ENCODE results near the gene MBOAT1. TPM values are rescaled to one million over a fixed set of nuclear protein-coding genes. Genes with fewer than 3 reads are reported as not detected.
"Not testable (repeated sequence)": the region's sequence is repeated elsewhere in the genome, so short reads cannot be mapped to it uniquely, and the experiment has no call there.

The MBOAT1 gene
- total RNA-seq, 1 donor from 2014 or later = 0.72 TPM

DNA sequence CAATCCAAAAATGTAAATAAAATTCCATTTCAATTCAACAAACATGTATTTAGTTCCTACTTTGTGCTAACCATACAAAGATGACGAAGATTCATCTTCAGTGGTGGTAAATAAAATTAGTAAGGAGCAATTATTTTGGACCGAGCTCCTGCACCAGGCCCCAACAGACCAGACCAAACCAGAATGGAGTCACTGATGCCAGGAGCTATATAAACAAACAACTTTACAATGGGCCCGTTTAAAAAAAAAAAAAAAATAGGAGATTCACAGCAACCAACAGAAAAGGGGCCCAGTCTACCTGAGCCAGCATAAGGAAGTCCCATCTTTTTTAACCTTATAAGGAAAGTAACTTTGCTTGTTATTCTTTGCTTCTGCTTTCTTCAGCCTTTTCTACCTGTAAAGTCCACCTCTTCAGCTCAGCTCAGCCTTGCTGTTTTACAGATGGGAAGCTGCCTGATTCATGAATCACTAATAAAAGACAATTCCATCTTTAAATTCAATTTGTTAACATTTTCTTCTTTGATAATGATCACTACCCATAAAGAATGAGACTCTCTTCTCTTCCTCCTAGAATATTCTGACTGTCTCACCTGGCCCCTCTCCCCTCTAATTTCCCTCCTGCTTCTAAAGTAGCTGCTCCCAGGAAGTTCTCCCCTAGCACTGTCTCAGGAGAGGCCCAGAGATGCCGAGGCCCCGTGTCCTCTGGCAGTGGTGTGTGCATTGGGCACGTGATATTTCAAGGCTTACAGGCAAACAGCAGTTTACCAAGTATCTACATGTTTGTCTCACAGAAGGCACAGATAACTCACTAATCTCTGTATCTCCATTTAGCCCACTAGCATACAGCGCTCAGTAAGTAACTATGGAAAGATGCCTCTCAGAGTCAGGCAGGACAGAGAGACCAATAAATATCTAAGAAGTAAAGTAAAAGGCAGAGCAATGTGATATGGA, 8.4 kb downstream of the MBOAT1 start:
- DNase-seq (ENCODE audit: low spot score) = peak; percentile 11

DNA sequence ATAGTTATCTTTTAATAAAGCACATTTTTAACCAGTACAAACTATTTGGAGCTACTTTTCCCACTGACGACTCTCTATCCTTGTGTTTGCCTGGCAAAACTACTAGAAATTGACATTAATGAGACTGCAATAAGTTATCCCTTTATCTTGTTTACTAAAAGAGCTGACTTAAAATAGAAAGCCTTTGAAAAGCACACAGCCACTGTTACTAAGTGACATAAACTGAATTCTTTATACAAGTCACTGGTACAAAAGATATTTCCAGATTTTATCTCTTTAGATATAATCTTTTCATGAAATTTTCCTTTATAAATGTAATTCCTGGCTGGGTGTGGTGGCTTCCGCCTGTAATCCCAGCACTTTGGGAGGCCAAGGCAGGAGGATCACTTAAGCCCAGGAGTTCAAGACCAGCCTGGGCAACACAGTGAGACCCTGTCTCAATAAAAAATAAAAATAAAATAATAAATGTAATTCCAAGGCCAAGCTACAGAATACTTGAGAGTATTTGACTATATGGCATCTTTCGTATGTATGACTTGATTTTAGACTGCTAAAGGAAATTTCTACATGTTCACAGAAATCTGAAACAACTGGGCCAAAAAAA, 9.5 kb downstream of the MBOAT1 start:
- DNase-seq (ENCODE audit: low spot score) = no peak

DNA sequence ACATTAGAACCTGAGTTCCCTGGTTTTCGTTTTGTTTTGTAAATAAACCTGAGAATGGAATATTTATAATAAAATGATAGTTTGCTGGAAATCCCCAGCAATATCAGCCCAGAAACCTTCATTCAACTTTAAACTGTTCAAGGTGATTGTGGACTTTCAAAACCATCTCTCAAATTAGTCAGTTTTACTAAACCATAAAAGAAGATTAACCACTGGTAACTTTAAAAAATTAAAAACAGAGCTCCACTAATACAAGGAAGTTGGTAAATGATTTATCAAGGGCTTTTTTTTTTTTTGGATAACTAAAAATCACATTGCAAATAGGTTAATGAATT, 10.0 kb downstream of the MBOAT1 start:
- no peak for DNase-seq (ENCODE audit: low spot score)

DNA sequence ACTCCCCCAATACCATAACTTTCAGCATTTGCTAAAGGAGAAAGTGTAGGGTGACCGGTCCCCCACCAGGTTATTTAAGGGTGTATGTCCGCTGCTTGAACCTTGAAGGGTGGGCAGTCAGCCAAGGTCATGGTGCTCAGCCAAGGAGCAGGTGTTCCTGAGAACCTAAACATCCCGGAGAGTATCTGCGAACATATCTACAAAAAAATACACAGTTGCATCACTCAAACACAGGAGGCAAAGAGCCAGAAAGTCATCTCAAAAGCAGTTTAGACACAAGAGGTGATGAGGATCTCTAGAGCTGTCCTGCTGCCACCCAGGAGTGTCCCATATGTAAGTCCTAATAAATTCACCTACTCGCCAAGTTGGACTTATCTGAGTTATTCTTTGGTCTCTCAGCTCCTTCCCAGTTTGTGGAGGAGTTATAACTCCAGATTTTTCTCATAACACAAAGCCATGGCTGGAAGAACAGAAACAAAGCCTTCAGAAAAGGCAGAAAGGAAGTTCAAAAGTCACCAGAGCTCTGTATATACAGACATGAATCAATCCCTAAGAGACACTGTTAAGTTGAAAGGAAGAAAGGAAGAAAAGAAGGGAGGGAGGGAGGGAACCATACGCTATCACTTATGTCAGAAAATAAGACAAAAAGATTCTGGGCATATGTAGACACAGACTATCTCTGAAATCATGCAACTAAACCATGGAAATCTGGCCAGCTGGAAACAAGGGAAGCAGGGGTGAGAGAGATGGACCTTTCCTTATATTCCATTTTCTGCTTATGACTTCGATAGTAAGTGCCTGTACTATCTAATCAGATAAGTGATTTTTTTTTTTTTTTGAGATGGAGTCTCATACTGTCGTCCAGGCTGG, 11.3 kb downstream of the MBOAT1 start:
- DNase-seq (ENCODE audit: low spot score) = no peak

DNA sequence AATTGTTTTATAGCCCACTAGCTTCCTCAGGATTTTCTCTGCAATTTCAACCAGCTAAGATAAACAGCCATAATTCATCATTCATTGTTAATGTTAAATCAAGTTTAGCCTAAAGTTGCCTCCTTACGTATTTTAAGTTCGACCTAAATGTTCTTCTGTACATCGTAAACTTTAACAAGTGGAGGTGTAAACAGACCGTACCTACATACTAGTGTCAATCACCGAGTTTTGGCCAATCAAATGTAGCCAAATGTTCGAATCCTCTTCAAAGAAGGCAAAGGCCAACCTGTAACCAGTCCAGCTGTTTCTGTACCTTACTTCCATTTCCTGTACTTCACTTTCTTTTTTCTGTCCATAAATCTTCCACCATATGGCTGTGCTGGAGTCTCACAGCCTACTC, 13.5 kb downstream of the MBOAT1 start:
- DNase-seq (ENCODE audit: low spot score) = no peak

DNA sequence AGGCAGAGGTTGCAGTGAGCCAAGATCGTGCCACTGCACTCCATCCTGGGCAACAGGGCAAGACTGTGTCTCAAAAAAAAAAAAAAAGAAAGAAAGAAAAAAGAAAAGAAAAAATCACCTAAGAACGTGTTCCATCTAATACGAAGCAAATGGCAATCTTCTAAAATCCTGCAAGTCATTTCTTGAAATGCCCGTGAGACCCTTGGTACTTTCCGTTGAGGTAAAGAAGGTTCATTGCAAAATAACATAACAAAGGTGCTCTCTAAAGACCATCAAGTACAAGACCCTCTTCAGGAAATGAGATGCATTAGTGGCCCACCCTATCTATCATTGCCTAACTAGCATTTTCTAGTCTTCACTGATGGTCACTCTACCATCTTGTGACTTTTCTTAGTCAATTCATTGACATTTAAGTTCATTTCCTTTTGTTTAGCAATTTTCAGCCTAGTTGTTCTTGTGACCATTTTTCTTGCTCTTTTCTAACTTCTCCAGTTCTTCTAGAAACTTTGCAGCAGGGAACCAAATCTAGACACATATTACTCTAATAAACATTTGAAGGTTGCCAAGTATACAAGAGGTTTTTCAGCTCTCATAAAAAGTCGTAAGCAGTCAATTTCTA, 14.0 kb downstream of the MBOAT1 start:
- no peak for DNase-seq (ENCODE audit: low spot score)

DNA sequence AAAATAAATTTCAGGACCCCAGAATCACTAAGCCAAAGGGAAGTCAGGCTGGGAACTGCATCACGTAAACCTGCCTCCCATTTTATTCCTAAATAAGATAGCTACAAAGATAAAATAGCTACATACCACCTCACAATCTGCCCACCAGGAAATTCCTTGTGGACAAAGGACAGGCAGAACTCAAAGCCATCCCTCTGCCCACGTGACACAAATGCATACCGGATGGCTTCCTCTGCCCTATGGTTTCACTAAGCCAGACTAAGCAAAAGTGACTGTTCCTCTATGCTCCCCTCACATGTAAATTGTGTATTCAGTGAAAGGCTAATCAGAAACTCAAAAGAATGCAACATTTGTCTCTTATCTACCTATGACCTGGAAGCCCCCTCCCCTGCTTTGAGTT, 15.0 kb downstream of the MBOAT1 start:
- DNase-seq (ENCODE audit: low spot score) = no peak

DNA sequence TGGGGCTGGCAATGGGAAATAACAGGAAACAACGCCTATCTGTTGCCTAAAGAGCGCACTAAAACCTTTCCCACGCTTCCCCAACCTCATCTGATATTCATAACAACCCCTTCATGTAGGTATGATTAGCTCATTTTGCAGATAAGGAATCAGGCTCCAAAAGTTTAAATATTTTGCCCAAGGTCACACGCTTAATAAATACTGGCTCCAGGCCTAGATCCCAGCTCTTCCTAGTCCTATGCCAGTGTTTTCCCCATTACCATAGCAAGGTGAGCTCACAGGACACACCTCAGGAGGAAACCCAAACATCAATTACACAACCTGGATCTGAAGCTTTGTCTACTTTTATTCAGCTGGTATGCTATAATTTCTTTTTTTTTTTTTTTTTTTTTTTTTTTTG, 19.6 kb downstream of the MBOAT1 start:
- no peak for DNase-seq (ENCODE audit: low spot score)

DNA sequence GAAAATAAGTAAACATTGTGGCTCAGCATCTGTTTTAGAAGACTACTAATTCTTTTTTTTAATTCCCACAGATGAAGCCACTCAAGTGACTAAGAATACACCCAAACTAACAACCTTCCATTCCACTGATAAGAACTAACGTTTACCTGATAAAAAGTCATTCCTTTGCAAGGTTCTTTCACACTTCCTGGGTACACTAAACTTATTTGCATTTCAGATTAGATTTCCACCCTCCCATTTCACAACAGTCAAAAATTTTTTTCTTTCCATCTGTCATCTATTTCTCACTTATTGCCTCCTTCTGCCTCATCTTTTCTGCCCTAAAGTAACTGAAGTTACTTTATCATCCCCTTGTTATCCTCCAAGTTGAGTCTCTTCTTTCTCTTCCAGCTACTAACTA, 20.3 kb downstream of the MBOAT1 start:
- DNase-seq (ENCODE audit: low spot score) = no peak

DNA sequence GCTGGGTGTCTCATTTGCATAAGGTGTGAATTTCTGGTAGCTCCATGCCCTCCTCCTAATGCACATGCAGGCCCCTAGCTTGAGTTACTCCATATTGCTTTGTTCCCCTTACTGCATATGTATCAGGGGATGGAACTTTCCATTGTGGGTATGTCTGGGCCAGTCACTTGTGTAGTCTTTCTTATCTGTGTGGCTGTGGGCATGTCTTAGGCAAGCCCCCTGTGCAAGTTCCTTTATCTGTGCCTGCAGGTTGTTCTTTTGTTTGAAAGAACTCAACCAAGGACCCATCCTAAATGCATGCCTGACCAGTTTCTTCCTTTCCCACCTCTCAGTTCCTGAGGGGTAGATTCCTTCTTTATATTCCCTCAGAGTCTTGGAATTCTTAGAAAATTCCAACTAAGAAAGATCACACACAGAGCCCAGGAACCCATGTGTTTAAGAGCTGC, 23.6 kb downstream of the MBOAT1 start:
- DNase-seq (ENCODE audit: low spot score) = no peak

DNA sequence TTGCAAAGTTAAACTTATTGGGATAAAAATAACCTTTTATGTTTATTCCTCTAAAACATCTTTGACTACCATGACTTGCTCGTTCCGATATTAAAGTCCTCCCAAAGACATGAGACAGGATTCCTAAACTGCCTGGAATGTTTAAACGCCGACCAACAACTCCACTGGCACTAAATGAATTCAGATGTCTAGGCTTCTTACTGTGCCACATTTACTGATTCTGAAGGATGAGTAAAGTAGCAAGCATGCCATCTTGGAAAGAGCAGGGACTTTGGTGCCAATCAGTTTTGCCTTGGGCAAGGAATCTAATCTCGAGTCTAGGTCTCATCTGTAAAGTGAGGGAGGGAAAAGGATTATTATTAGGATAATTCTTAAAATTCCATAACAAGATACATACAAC, 25.3 kb downstream of the MBOAT1 start:
- no peak for DNase-seq (ENCODE audit: low spot score)

DNA sequence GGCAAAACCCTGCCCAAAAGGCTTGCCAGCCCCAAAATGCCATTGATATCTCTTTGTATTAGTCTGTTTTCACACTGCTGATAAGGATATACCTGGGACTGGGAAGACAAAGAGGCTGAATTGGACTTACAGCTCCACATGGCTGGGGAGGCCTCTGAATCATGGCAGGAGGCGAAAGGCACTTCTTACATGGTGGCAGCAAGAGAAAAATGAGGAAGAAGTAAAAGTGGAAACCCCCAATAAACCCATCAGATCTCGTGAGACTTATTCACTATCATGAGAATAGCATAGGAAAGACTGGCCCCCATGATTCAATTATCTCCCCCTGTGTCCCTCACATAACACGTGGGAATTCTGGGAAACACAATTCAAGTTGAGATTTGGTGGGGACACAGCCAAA, 28.6 kb downstream of the MBOAT1 start:
- no peak for DNase-seq (ENCODE audit: low spot score)

DNA sequence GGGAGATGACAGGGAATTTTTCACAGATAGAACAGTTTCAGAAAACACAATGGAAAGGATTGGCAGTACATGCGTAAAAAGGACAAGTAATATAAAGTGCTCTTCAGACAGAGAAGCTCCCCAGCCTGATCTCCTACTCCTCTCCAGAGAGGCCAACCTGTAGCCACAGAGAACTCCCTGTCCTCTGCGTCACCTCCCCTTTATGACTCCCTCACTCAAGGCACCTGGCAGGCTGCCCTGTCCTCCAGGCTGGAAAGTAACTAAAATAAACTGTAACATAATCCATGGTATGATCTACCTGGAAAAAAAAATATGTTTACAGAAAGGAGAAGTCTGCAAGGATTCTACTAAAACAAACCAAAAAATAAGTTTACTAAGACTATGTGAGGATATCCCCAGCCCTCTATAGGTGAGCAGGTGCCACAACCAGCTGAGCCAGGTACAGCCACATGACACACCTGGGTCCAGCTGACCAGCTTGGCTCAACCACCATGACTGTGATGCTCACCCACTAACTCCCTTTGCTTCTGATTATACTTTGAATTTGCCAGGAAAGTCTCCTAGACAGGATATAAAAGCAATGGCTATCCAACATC, 29.2 kb downstream of the MBOAT1 start:
- DNase-seq (ENCODE audit: low spot score) = no peak

DNA sequence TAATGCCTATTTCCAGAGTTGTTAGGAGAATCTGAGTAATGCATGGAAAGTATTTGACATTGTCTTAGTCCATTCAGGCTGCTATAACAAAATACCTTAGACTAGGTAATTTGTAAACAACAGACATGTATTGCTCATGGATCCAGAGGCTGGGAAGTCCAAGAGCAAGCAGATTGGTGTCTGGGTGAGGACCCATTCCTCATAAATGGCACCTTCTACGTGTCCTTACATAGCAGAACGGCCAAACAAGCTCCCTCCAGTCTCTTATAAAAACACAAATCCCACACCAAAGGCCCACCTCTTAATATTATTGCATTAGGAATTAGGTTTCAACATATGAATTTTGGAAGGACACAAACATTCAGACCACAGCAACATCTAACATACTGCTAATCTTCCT, 30.2 kb downstream of the MBOAT1 start:
- no peak for DNase-seq (ENCODE audit: low spot score)

DNA sequence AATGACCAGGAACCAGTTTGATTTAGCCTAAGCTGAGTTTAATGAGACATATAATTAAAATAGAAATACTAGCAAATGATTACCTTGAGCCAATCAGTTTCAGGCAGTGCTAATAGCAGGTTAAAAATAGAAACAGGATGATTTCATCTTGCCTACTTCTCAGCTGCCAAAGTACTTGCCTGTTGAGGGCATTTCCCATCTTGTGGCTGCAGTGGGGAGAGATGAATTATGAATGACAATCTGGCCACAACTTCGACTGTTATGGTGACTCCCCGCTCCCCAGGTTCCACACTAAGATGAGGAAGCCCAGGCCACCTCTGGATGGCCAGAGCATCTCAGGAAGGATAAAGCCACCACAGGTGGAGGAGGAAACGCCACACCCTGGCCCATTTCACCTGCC, 31.3 kb downstream of the MBOAT1 start:
- no peak for DNase-seq (ENCODE audit: low spot score)

DNA sequence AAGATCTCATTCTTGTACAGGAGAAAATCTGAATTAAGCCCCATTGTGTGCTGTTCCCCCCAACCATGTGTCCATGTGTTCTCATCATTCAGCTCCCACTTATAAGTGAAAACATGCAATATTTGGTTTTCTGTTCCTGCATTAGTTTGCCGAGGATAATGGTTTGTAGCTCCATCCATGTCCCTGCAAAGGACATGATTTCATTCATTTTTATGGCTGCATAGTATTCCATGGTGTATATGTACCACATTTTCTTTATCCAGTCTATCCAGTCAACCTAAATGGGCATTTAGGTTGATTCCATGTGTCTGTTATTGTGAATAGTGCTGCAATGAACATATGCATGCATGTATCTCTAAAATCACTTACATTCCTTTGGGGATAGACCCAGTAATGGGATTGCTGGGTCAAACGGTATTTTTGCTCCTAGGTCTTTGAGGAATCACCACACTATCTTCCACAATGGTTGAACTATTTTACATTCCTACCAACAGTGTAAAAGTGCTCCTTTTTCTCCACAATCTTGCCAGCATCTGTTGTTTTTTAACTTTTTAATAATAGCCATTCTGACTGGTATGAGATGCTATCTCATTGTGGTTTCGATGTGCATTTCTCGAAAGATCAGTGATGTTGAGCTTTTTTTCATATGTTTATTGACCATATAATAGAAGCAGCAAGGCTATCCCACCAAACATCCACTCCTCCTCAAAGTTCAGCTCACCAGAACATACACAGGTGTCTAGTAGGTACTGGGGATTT, 32.8 kb downstream of the MBOAT1 start:
- not testable (repeated sequence) for DNase-seq (ENCODE audit: low spot score)

DNA sequence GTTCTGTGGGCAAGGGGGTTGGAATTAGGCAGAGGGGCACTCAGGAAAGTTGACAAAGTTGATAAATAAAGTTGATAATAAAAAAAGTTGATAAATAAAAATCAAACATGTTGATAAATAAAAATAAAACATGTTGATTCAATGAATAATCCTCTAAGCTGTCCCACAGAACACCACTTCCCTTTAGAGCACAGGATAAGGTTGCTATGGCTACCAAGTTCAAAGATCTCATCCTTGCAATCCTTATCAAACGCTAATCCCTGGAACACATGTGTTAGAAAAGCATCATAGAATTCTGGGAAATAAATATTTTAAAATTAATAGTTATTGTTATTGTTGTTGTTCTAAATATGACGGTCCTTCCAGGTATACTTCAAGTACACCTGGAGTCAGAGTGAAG, 33.9 kb downstream of the MBOAT1 start:
- no peak for DNase-seq (ENCODE audit: low spot score)

DNA sequence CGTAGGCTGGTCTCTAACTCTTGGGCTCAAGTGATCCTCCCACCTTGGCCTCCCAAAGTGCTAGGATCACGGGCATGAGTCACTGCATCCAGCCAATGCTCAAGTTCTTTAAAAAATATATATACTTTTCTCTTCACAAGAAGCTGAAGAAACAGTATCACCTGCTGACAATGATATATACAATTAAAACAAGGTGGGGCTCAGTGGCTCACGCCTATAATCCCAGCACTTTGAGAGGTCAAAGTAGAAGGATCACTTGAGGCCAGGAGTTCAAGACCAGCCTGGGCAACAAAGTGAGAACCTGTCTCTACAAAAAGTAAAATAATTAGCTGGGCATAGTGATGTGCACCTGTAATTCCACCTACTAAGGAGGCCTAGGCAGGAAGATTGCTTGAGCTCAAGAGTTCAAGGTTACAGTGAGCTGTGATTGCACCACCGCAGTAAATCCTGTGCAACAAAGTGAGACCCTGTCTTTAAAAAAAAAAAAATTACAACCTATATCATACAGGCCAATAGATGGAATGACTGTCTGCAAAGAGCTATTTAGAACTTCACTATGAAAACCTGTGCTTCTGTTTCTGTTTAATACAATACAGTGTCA, 36.4 kb downstream of the MBOAT1 start:
- no peak for DNase-seq (ENCODE audit: low spot score)

DNA sequence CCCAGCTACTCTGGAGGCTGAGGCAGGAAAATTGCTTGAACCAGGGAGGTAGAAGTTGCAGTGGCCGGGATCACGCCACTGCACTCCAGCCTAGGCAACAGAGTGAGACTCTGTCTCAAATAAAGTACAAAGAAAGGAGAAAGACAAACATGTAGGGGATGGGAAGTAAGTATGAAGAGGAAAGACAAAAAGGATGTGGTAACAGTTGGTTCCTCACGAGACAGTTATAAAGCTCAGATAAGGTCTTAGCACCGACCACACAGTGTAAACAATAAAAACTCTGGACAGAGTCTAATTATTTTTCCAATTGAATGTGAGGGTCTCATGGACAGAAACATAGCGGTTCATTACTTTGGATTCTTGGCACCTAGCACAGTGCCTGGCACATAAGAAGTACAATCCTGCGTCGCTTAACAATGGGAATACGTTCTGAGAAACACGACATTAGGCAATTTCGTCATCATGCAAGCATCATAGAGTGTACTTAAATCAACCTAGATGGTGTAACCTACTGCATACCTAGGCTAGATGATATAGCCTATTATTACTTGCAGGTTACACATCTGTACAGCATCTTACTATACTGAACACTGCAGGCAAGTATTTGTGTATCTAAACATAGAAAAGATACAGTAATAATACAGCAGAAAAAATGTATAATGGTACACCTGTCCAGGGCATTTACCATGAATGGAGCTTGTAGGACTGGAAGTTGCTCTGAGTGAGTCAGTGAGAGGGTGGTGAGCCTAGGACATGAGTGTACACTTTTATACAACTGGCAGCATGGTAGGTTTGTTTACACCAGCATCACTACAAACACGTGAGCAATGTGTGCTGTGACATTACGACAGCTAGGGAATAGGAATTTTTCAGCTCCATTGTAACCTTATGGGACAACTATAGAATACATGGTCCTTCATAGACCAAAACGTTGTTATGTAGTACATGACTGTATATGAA, 38.2 kb downstream of the MBOAT1 start:
- no peak for DNase-seq (ENCODE audit: low spot score)

Data from umbilical cord (tissue), 2 donors.